Measurements from ENCODE around the gene B3GNT8. TPM values are rescaled to one million over a fixed set of nuclear protein-coding genes. Genes with fewer than 3 reads are reported as not detected.

The B3GNT8 gene
- total and polyA plus RNA-seq, 9 of the 15 experiments (the other 6 are each of a cell fraction or from before 2014, with no cell fraction given), result 0.11 to 2.9 (median 0.65) TPM; not detected in 2

DNA sequence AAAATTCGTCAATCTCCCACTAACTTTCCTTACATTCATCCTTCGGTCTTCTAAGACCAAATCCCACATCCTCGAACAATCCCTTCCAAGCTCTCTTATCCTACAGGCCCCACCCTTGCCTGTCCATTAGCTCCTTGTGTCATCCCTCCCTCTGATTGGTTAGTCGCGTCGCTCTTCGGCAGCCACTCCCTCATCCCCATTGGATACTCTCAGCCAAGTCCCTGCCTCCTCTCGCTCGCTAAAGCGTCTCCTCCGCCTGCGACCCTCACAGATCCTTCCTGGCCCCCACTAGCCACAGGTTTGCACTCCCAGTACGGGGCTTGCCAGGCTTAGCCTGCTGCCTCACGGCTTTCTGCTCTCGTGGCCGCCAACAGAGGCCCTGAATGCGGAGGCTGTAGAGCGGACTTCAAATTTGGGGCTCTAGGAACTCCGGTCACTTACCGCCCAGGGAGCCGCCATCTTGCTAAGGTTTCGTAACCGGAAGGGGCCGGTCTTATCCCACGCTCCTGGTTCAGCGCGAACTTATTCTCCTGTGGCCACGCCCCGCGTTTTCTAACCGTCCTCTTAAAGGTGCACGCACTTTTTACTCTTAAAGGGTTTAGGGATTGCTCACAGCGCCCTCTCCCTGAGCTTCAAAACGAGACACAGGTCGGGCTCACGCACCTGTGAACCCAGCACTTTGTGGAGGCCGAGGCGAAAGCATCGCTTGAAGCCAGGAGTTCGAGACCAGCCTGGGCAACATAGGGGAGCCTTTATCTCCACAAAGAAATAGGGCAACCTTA lies 12.5 kb upstream of the B3GNT8 start, which contains the start of gene DMAC2 (continued):
- TF ChIP-seq, protein P1, sequence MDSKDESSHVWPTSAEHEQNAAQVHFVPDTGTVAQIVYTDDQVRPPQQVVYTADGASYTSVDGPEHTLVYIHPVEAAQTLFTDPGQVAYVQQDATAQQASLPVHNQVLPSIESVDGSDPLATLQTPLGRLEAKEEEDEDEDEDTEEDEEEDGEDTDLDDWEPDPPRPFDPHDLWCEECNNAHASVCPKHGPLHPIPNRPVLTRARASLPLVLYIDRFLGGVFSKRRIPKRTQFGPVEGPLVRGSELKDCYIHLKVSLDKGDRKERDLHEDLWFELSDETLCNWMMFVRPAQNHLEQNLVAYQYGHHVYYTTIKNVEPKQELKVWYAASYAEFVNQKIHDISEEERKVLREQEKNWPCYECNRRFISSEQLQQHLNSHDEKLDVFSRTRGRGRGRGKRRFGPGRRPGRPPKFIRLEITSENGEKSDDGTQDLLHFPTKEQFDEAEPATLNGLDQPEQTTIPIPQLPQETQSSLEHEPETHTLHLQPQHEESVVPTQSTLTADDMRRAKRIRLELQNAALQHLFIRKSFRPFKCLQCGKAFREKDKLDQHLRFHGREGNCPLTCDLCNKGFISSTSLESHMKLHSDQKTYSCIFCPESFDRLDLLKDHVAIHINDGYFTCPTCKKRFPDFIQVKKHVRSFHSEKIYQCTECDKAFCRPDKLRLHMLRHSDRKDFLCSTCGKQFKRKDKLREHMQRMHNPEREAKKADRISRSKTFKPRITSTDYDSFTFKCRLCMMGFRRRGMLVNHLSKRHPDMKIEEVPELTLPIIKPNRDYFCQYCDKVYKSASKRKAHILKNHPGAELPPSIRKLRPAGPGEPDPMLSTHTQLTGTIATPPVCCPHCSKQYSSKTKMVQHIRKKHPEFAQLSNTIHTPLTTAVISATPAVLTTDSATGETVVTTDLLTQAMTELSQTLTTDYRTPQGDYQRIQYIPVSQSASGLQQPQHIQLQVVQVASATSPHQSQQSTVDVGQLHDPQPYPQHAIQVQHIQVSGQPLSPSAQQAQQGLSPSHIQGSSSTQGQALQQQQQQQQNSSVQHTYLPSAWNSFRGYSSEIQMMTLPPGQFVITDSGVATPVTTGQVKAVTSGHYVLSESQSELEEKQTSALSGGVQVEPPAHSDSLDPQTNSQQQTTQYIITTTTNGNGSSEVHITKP (IDR thresholded peaks at IDR 0.05; ENCODE audit: partially characterized antibody), result no peak
- no peak for TF ChIP-seq FOXJ3 (CRISPR knock-in tag; IDR thresholded peaks at IDR 0.05)
- TF ChIP-seq, protein P2, sequence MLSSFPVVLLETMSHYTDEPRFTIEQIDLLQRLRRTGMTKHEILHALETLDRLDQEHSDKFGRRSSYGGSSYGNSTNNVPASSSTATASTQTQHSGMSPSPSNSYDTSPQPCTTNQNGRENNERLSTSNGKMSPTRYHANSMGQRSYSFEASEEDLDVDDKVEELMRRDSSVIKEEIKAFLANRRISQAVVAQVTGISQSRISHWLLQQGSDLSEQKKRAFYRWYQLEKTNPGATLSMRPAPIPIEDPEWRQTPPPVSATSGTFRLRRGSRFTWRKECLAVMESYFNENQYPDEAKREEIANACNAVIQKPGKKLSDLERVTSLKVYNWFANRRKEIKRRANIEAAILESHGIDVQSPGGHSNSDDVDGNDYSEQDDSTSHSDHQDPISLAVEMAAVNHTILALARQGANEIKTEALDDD (IDR thresholded peaks at IDR 0.05), result no peak
- no peak for TF ChIP-seq NFE2L1 (tag; IDR thresholded peaks at IDR 0.05; ENCODE audit: borderline replicate concordance, low read depth)
- TF ChIP-seq RUNX1 (IDR thresholded peaks at IDR 0.05; ENCODE audit: low read depth), result no peak
- TF ChIP-seq HNRNPK (IDR thresholded peaks at IDR 0.05; ENCODE audit: low read depth, low read length, poor library complexity, severe bottlenecking), result no peak
- no peak for TF ChIP-seq JUN (IDR thresholded peaks at IDR 0.05; ENCODE audit: borderline replicate concordance, low read depth, low read length)
- no peak for TF ChIP-seq JUN (CRISPR knock-in tag; IDR thresholded peaks at IDR 0.05; ENCODE audit: borderline replicate concordance)
- no peak for TF ChIP-seq ZNF766 (CRISPR knock-in tag; conservative IDR thresholded peaks at IDR 0.05)
- no peak for TF ChIP-seq ZNF3 (CRISPR knock-in tag; IDR thresholded peaks at IDR 0.05)
- TF ChIP-seq ZSCAN29 (IDR thresholded peaks at IDR 0.05), result no peak
- TF ChIP-seq HMG20B (CRISPR knock-in tag; IDR thresholded peaks at IDR 0.05), result no peak
- peak; percentile 72; the same call in 1 of the 2 replicates for TF ChIP-seq GTF2F1 (IDR thresholded peaks at IDR 0.05; ENCODE audit: low read depth, low read length)
- peak; percentile 74; the same call in 1 of the 2 replicates for TF ChIP-seq L3MBTL2 (IDR thresholded peaks at IDR 0.05)
- TF ChIP-seq SLC30A9 (CRISPR knock-in tag; IDR thresholded peaks at IDR 0.05), result no peak
- TF ChIP-seq, protein P3, sequence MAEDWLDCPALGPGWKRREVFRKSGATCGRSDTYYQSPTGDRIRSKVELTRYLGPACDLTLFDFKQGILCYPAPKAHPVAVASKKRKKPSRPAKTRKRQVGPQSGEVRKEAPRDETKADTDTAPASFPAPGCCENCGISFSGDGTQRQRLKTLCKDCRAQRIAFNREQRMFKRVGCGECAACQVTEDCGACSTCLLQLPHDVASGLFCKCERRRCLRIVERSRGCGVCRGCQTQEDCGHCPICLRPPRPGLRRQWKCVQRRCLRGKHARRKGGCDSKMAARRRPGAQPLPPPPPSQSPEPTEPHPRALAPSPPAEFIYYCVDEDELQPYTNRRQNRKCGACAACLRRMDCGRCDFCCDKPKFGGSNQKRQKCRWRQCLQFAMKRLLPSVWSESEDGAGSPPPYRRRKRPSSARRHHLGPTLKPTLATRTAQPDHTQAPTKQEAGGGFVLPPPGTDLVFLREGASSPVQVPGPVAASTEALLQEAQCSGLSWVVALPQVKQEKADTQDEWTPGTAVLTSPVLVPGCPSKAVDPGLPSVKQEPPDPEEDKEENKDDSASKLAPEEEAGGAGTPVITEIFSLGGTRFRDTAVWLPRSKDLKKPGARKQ (CRISPR knock-in tag; IDR thresholded peaks at IDR 0.05), result no peak
- no peak for TF ChIP-seq IFI16 (CRISPR knock-in tag; IDR thresholded peaks at IDR 0.05)
- TF ChIP-seq TEAD4 (IDR thresholded peaks at IDR 0.05; ENCODE audit: low read length), result no peak; the same call in 1 of the 2 replicates
- no peak for TF ChIP-seq TEAD4 (CRISPR knock-in tag; IDR thresholded peaks at IDR 0.05; ENCODE audit: borderline replicate concordance)
- no peak for TF ChIP-seq SMAD2 (IDR thresholded peaks at IDR 0.05; ENCODE audit: low read depth, low read length)
- no peak for TF ChIP-seq TCF7 (IDR thresholded peaks at IDR 0.05; ENCODE audit: borderline replicate concordance)
- no peak for TF ChIP-seq MCM5 (IDR thresholded peaks at IDR 0.05; ENCODE audit: low read depth)
- 0 out of 2 replicates have a peak, but pooled peaks have one; percentile 9 for TF ChIP-seq SPI1 (IDR thresholded peaks at IDR 0.05; ENCODE audit: borderline replicate concordance, low read depth, low read length)
- peak; percentile 83 for TF ChIP-seq CXXC5 (CRISPR knock-in tag; IDR thresholded peaks at IDR 0.05)

Measured in K562 (cell line).